ENCODE results near the gene EXOC6.

DNA sequence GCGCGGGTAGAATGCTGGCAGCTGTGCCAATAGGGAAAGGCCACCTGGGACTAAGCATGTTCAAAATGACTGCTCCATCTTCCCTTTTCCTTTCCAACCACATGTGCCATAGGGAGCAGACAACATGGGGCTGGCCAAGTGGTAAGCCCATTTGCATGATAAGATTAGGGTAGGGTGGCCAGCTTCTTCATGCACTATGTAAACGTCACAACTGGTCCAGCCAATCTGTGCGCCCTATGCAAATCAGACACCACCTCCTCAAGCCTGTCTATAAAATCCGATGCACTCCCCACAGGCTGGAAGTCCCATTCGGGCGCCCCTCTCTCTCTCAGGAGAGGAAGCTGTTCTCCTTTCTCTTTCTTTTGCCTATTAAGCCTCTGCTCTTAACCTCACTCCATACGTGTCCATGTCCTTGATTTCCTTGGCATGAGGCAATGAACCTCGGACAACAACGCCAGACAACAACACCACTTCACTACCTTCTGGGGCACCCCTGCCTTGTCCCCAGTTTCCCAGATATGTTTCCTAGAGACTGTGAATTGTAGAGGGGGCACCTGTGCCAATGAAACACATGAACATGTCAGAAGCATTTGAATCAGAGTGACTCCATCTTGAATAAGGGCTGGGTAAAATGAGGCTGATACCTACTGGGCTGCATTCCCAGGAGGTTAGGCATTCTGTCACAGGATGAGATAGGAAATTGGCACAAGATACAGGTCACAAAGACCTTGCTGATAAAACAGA lies 19.1 kb upstream of the EXOC6 start:
- TF ChIP-seq POLR2A (IDR thresholded peaks at IDR 0.05): no peak
- no peak for TF ChIP-seq CTCF (IDR thresholded peaks at IDR 0.05)
